Globus pallidus (tissue), 1 donor: ENCODE results near the gene SUSD2.
"Not testable (repeated sequence)": the region's sequence is repeated elsewhere in the genome, so short reads cannot be mapped to it uniquely, and the experiment has no call there.

Experiments used
- DNase-seq: peaks from one replicate; pipeline ENCODE4 v3.0.0-alpha.2; 2015; ENCODE audit warnings: low spot score

SUSD2 gene

DNA sequence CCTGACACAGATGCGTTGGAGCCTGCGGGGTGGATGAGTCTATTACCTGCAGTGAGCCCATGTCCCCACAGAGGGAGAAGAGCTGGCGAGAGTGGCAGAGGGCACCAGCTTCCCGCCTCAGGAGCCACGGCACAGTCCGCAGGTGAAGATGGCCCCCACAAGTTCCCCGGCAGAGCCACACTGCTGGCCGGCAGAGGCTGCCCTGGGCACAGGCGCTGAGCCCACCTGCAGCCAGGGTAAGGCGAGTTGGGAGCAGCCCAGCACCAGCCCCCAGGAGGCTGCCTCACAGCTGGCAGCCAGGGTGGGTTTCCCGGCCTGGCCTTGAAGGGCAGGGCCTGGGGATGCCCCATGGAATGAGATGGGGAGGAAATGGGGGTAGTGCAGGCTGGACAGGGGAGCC lies 5.2 kb upstream of the SUSD2 start:
- DNase-seq: no peak

GRCh38 chr22:24176630-24177029 lies 4.7 kb upstream of the SUSD2 start:
- DNase-seq: no peak

DNA sequence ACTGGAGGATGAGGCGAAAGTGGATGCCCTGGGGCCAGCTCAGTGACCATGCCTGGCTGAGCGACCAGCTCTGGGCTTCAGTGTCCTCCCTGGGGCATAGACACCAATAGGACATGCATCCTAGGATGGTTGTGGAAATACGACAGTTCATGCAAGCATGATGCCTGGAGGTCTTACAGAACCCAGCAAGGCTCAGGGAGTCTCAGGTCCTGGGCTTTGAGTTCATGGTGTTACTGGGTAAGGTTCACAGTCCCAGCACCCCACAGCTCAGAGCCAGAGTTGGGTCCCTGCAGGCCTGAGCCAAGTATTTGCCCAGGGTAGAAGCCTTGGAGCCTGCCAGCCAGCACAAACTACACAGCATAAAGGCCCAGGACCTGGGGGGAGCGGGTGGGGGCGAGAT lies 4.2 kb upstream of the SUSD2 start:
- DNase-seq: no peak

- no peak for DNase-seq
These were observed 3.8 kb upstream of the SUSD2 start for GRCh38 chr22:24177456-24177855.

GRCh38 chr22:24178021-24178431 lies 3.3 kb upstream of the SUSD2 start:
- DNase-seq: no peak

- no peak for DNase-seq
These were observed 2.5 kb upstream of the SUSD2 start for GRCh38 chr22:24178502-24179440.

GRCh38 chr22:24179478-24180210 lies 1.6 kb upstream of the SUSD2 start:
- no peak for DNase-seq

GRCh38 chr22:24180316-24181087 lies 785 bp upstream of the SUSD2 start:
- DNase-seq: no peak

GRCh38 chr22:24181996-24182899 lies 961 bp downstream of the SUSD2 start:
- no peak for DNase-seq

- not testable (repeated sequence) for DNase-seq
These were observed 1.6 kb downstream of the SUSD2 start for GRCh38 chr22:24182900-24183246.

GRCh38 chr22:24183321-24184031 lies 2.2 kb downstream of the SUSD2 start:
- no peak for DNase-seq

DNA sequence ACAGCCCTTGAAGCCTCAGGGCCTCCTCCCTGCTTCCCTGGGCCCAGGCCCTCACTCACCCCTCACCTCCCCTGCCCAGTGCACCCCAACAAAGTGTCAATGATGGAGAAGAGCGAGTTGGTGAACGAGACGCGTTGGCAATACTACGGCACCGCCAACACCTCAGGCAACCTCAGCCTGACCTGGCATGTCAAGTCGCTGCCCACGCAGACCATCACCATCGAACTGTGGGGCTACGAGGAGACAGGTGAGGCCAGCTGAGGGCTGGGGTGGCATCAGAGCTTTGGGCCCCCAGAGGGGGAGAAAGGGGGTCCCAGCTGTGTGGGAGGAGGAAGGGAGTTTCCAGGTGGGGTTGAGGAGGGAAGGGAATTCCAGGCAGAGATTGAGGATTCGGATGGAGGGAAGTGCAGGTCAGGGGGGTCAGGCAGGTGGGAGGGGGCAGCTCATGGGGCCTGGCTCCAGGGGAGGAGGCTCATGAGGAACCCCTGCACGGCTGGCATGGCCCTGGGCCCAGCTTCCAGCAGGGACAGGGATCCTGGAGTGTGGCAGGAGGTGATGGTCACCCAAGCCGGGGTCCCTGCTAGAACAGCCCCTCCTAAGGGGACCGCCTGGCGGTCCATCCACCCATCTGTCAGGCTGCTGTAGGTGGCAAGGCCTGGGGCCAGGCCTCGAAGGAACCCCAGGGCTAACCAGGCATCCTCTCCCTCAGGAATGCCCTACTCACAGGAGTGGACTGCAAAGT lies 2.9 kb downstream of the SUSD2 start:
- no peak for DNase-seq

GRCh38 chr22:24185001-24185500 lies 3.8 kb downstream of the SUSD2 start:
- no peak for DNase-seq

- DNase-seq: no peak
These were observed 4.4 kb downstream of the SUSD2 start for GRCh38 chr22:24185501-24186351.

DNA sequence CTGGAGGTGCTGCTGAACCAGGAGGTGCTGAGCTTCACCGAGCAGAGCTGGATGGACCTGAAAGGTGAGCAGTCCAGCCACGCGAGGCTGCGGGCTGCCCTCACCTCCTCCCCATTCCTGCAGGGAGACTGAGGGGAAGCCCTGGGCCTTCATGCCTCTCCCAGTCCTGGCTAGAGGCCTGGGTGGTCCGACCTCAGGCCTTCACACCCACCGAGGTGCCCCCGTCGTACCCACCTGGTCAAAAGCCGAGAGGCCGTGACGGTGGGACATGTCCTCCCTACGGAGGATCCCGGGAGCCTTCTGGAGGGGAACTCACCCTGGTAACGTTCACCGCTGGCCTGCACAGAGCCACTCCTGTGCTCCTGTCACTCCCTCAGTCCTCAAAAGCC lies 5.1 kb downstream of the SUSD2 start:
- no peak for DNase-seq

DNA sequence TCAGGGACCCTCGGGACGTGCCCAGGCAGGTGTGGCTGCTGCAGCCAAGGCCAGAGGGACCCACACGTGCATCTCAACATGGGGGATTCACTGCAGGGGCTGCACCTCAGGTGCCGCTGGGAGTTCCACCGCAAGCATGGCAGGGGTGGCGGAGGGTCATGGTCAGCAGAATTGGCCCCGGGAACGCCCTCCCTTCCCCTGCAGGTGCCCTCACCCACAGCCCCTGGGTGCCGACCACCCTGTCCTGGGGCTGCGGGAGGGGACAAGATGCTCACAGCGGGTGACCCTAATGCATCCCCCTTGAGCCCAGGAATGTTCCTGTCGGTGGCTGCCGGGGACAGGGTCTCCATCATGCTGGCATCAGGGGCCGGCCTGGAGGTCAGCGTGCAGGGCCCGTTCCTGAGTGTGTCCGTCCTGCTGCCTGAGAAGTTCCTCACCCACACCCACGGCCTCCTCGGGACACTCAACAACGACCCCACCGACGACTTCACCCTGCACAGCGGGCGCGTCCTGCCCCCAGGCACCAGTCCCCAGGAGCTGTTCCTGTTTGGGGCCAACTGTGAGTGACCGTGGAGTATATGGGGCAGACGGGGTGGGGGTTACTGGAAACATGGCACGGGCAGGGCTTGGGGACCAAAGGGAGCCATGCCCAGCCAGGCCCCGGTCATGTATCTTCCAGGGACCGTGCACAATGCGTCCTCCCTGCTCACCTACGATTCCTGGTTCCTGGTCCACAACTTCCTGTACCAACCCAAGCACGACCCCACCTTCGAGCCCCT lies 5.8 kb downstream of the SUSD2 start:
- no peak for DNase-seq

DNA sequence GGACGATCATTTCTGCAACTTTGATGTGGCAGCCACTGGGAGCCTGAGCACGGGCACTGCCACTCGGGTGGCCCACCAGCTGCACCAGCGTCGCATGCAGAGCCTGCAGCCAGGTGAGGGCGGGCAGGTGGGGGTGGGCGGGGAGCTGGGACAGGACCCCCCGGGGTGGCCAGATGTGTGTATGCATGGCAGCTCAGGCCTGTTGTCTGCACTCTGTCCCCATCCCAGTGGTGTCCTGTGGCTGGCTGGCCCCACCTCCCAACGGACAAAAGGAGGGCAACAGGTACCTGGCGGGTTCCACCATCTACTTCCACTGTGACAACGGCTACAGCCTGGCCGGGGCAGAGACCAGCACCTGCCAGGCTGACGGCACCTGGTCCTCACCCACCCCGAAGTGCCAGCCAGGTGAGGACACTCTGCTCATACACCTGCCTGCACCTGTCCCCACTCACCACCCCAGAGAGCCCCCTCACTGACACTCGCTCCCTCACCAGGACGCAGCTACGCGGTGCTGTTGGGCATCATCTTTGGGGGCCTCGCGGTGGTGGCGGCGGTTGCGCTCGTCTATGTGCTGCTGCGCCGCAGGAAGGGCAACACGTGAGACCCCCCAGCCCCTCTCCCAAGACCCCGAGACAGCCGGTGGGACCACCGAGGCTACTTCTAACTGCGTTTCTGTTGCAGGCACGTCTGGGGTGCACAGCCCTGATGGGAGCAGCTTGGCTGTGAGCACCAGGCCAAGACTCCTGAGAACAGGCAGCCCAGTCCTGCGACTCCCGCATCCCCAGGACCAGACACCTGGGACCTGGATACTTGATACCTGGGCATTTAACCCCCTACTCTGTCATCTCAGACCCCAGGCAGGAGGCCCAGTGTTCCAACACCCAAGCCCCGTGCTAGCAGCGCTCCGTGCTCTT lies 6.7 kb downstream of the SUSD2 start:
- no peak for DNase-seq
